Stomach (tissue), 9 donors: ENCODE measurements around the gene FHL1. TPM values are rescaled to one million over a fixed set of nuclear protein-coding genes. Genes with fewer than 3 reads are reported as not detected.
A peak's percentile ranks its signal among the peaks of the same experiment; 100 is the strongest.

Experiments
- DNase-seq, 2 donors: peaks; one replicate each; pipeline versions ENCODE4 v3.0.0 to v3.0.0-alpha.2; 2013 to 2019
- H3K27ac ChIP-seq, 5 donors: fragments of 200-600 bp in 4 of 5; sonication (generic) in 4 of 5; one replicate each; pipeline ENCODE4 v1.5.1; 2013 to 2019; ENCODE audit warnings: mild to moderate bottlenecking in 1 of 5, moderate library complexity in 1 of 5
- H3K27me3 ChIP-seq, 3 donors: fragments of 200-600 bp; sonication (generic); one replicate each; pipeline ENCODE4 v1.5.1; 2017 to 2019; ENCODE audit warnings: mixed run types in 1 of 3
- H3K36me3 ChIP-seq, 4 donors: fragments of 200-600 bp; sonication (generic); 1 replicate in 3 of 4; 2 replicates in 1 of 4; pipeline ENCODE4 v1.5.1; 2016 to 2019
- H3K4me1 ChIP-seq, 4 donors: fragments of 200-600 bp; sonication (generic); one replicate each; pipeline ENCODE4 v1.5.1; 2016 to 2019
- H3K4me3 ChIP-seq, 4 donors: fragments of 200-600 bp; sonication (generic) in 3 of 4; one replicate each; pipeline ENCODE4 v1.5.1; 2016 to 2019; ENCODE audit warnings: mild to moderate bottlenecking in 1 of 4
- H3K9me3 ChIP-seq, 4 donors: fragments of 200-600 bp; sonication (generic); one replicate each; pipeline ENCODE4 v1.5.1; 2016 to 2019
- EP300 ChIP-seq: sonication (generic); formaldehyde crosslinking; IDR thresholded peaks from one replicate; pipeline ENCODE4 v1.6.1; 2017; ENCODE audit warnings: antibody characterized with exemption
- POLR2A ChIP-seq, 4 donors: fragments of 450-650 bp; IDR thresholded peaks; one replicate each; pipeline ENCODE4 v1.6.1; 2016; ENCODE audit warnings: antibody characterized with exemption in 4 of 4, control low read depth in 2 of 4, mild to moderate bottlenecking in 1 of 4, moderate library complexity in 1 of 4
- POLR2AphosphoS5 ChIP-seq, 3 donors: sonication (generic); formaldehyde crosslinking; IDR thresholded peaks; one replicate each; pipeline ENCODE4 v1.6.1; 2016; ENCODE audit warnings: antibody characterized with exemption in 3 of 3
- WGBS, 5 donors: extraction: QIAGEN DNeasy Blood & Tissue Kit in 3 of 5; methylation state at CpG; one replicate each; pipeline versions ENCODE4 v1.1.5 to v1.1.7; 2013 to 2018; 5-methylcytosine and 5-hydroxymethylcytosine counted together
- intact Hi-C: fragments of 100-400 bp; cut with DNase I; formaldehyde crosslinking; loops from one replicate; pipeline ENCODE4 v1.15.1; 2023; ENCODE audit warnings: low total_unique reads
- polyA plus RNA-seq, 3 donors: library from polyadenylated mRNA; stranded (reverse); fragments of 200-250 nt; gene quantifications; one replicate each; pipeline ENCODE4 v1.2.3, GENCODE V29; 2013
- total RNA-seq, 5 donors: library from RNA; depleted of rRNA; stranded (reverse); fragments of >200 nt; gene quantifications; one replicate each; pipeline versions ENCODE4 v1.1.0 to v1.2.3, GENCODE V29; 2014 to 2016
- TF ChIP-seq, protein P1 (sequence below), 7 experiments: fragments of 450-650 bp in 4 of 7; fragments of 200-600 bp in 3 of 7; sonication (generic) in 3 of 7; IDR thresholded peaks; one replicate each; pipeline ENCODE4 v1.5.1; 2016 to 2019; ENCODE audit warnings: antibody characterized with exemption in 7 of 7, control low read depth in 2 of 7, mild to moderate bottlenecking in 1 of 7
- donor health status: healthy with polysubstance abuse.
- donor health status: Bipolar disorder and iron deficiency.
- donor health status: healthy.

FHL1 gene
- total and polyA plus RNA-seq, 8 donors = 101 to 1,286 (median 337) TPM

DNA sequence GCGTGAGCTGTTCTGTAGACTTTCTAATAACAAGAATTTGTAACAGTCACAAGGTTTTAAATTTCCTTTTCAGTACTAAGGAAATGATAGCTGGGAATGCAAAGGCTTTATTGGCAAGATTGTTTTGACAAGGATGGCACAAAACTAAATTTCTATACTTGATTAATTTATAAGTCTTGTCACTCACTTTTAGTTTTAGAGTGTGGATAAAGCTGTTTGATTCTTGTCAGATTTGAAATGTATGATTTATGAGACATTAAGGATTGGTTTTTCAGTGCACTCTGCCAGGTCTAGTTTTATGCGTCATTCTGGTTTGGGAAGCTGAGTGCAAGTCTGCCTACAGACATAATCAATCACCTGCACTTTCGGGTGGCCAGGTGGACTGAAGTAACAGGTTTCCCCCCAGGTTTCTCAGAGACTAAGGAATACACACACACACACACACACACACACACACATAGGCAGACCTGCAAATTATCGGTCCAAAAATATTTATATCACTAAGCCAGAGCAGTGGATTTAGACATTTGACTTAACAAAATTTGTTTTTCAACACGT, 9.3 kb downstream of the FHL1 start:
- H3K4me3 ChIP-seq = no peak overlapping the region
- peak overlapping the region in 4 of 5 donors; percentile 41 to 86 (median 56) for H3K27ac ChIP-seq
- H3K9me3 ChIP-seq = no peaks in the 10 kb centered on the region
- DNase-seq = no peak
- WGBS, 5 donors = 59 to 70% (median 64%) methylated on average over 4 to 5 of the region's 5 CpGs
- no peaks in the 10 kb centered on the region for H3K27me3 ChIP-seq
- intact Hi-C loops = no loop called here
- H3K36me3 ChIP-seq = no peaks in the 10 kb centered on the region
- peaks cover 0 to 8% (median 3%) of the 10 kb centered on the region in 4 donors for H3K4me1 ChIP-seq
- TF ChIP-seq EP300 (no peak), POLR2A (IDR thresholded peaks at IDR 0.05) (no peak), POLR2AphosphoS5 (IDR thresholded peaks at IDR 0.05) (no peak)
- TF ChIP-seq, protein P1, sequence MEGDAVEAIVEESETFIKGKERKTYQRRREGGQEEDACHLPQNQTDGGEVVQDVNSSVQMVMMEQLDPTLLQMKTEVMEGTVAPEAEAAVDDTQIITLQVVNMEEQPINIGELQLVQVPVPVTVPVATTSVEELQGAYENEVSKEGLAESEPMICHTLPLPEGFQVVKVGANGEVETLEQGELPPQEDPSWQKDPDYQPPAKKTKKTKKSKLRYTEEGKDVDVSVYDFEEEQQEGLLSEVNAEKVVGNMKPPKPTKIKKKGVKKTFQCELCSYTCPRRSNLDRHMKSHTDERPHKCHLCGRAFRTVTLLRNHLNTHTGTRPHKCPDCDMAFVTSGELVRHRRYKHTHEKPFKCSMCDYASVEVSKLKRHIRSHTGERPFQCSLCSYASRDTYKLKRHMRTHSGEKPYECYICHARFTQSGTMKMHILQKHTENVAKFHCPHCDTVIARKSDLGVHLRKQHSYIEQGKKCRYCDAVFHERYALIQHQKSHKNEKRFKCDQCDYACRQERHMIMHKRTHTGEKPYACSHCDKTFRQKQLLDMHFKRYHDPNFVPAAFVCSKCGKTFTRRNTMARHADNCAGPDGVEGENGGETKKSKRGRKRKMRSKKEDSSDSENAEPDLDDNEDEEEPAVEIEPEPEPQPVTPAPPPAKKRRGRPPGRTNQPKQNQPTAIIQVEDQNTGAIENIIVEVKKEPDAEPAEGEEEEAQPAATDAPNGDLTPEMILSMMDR (IDR thresholded peaks at IDR 0.05) = no peak

DNA sequence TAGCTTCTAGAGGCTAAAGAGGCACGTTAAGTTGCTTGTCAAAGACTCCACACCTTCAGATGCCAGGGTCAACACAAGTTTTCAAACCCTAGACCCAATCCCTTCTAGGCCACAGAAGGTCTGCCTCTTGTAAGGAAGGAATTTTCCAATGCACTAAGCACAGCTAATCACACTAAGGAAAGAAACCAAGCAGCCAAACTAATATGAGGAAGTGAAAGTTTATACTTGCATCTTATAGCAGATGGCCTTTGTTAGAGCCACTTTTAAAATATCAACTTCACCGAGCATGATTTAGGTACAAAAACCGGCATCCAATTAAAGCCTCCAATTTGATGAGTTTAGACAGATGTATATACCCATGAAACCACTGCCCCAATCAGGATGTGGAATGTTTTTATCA, 9.9 kb downstream of the FHL1 start:
- intact Hi-C loops = no loop called here
- peaks cover 0 to 8% (median 3%) of the 10 kb centered on the region in 4 donors for H3K4me1 ChIP-seq
- peak in 1 of 2 donors; percentile 18 for DNase-seq
- H3K9me3 ChIP-seq = no peaks in the 10 kb centered on the region
- TF ChIP-seq, protein P1 (IDR thresholded peaks at IDR 0.05) = no peak
- no peak for TF ChIP-seq POLR2A (IDR thresholded peaks at IDR 0.05)
- no peak for TF ChIP-seq POLR2AphosphoS5 (IDR thresholded peaks at IDR 0.05)
- no peak for TF ChIP-seq EP300
- no peak overlapping the region for H3K4me3 ChIP-seq
- no peaks in the 10 kb centered on the region for H3K27me3 ChIP-seq
- WGBS, 5 donors = 18 to 39% (median 26%) methylated on average over 3 of the region's 3 CpGs
- peak overlapping the region in 4 of 5 donors; percentile 41 to 86 (median 56) for H3K27ac ChIP-seq
- no peaks in the 10 kb centered on the region for H3K36me3 ChIP-seq

DNA sequence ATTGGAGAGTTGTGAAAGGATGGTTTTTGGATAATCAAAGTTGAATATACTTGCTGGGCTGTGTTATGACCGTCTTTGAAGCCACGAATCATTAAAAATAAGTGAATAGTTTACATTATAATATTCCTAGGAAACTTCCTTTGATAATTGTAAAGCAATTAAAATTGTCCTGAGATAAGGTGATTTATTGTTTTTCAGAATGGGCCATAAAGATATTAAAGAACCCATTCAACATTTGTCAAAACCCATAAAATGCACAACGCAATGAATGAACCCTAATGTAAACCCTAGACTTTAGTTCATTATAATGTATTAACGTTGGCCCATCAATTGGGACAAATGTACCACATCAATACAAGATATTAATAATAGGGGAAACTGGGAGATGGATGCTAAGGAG, 11.4 kb downstream of the FHL1 start:
- no peak overlapping the region for H3K4me3 ChIP-seq
- TF ChIP-seq, protein P1 (IDR thresholded peaks at IDR 0.05) = no peak
- no peak for TF ChIP-seq POLR2AphosphoS5 (IDR thresholded peaks at IDR 0.05)
- TF ChIP-seq EP300 = no peak
- intact Hi-C loops = no loop called here
- no peaks in the 10 kb centered on the region for H3K9me3 ChIP-seq
- H3K27ac ChIP-seq = peak overlapping the region in 4 of 5 donors; percentile 15 to 86 (median 34)
- H3K27me3 ChIP-seq = peaks cover 0 to 6% (median 0%) of the 10 kb centered on the region in 3 donors
- H3K36me3 ChIP-seq = no peaks in the 10 kb centered on the region
- 66 to 79% (median 73%) methylated on average over 4 of the region's 4 CpGs for WGBS, 5 donors
- no peak for DNase-seq
- H3K4me1 ChIP-seq = peaks cover 0 to 16% (median 7%) of the 10 kb centered on the region in 4 donors

DNA sequence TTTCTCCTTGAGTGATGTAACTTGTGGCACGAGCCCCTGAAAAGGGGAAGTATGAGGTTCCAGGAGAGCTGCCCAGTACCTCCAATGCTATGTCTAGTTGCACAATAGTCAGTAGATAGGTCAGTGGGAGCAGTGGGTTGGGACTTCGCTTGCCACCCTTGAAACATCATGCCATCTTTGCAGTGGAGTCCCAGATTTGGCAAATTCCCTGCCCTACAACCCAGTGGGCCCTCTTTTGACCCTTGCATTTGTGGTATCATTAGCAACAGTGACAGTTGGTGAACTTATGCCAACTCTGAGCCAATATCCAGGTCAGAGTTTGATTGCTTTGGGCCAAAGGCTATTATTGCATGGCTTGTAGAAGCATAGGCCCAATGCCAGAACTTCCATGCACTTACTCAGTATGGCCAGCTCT, 12.3 kb downstream of the FHL1 start:
- H3K27ac ChIP-seq = peak overlapping the region in 4 of 5 donors; percentile 17 to 86 (median 39)
- no peak for DNase-seq
- TF ChIP-seq POLR2A (IDR thresholded peaks at IDR 0.05) (no peak), POLR2AphosphoS5 (IDR thresholded peaks at IDR 0.05) (no peak)
- H3K4me1 ChIP-seq = peaks cover 0 to 16% (median 5%) of the 10 kb centered on the region in 4 donors
- H3K27me3 ChIP-seq = peaks cover 0 to 6% (median 0%) of the 10 kb centered on the region in 3 donors
- H3K9me3 ChIP-seq = no peaks in the 10 kb centered on the region
- H3K36me3 ChIP-seq = no peaks in the 10 kb centered on the region
- intact Hi-C loops = no loop called here
- 33 to 83% (median 67%) methylated on average over 1 to 2 of the region's 2 CpGs for WGBS, 5 donors
- H3K4me3 ChIP-seq = no peak overlapping the region
